ENCODE data around the gene FGF14. TPM values are rescaled to one million over a fixed set of nuclear protein-coding genes. Genes with fewer than 3 reads are reported as not detected.

FGF14 gene
- total RNA-seq (2022; extraction: Qiagen RNA extraction; ENCODE audit: low read depth): 0.03 TPM in 1 of 5 replicates, not detected in the others

DNA sequence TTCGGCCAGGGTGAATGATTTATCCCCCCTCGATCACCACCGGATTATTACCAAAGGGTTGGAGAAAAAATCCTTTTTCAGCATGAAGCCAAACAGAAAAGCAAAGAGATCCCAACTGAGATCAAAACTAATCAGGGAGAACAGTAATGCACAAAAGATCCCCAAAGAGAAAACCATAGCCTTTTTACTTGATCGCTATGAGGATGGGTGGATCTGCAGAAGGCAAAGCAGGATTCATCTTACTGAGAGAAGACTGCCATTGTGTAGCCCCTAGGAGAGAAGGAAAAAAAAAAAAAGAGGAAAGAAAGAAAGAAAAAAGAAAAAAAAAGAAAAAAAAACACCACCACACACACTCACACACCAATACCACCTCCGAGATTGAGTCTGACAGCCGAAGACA is at the start of gene FGF14:
Gene FGF14, minus strand, starts transcription at position 283 of the 400 bp plus-strand sequence.

Other genes with a start within 250 kb of the FGF14 start
- gene TPP2, start 194.9 kb upstream of the FGF14 start, total RNA-seq (2022; extraction: Qiagen RNA extraction; ENCODE audit: low read depth): 12.0 to 20.2 TPM (median 17.2 TPM) in 5 replicates

All from A549 treated with DMSO at 1 μM for 4 hours (cell line).